NCI-H1436 treated with DMSO at 0.1 percent for 48 hours (cell line): ENCODE measurements around the gene SOCS3.

Source experiments
- DNase-seq: peaks from one replicate; lab custom pipeline; 2025; lab: John Stamatoyannopoulos, UW

The SOCS3 gene

GRCh38 chr17:78390241-78391050 lies 30.6 kb upstream of the SOCS3 start:
- no peak for DNase-seq

DNA sequence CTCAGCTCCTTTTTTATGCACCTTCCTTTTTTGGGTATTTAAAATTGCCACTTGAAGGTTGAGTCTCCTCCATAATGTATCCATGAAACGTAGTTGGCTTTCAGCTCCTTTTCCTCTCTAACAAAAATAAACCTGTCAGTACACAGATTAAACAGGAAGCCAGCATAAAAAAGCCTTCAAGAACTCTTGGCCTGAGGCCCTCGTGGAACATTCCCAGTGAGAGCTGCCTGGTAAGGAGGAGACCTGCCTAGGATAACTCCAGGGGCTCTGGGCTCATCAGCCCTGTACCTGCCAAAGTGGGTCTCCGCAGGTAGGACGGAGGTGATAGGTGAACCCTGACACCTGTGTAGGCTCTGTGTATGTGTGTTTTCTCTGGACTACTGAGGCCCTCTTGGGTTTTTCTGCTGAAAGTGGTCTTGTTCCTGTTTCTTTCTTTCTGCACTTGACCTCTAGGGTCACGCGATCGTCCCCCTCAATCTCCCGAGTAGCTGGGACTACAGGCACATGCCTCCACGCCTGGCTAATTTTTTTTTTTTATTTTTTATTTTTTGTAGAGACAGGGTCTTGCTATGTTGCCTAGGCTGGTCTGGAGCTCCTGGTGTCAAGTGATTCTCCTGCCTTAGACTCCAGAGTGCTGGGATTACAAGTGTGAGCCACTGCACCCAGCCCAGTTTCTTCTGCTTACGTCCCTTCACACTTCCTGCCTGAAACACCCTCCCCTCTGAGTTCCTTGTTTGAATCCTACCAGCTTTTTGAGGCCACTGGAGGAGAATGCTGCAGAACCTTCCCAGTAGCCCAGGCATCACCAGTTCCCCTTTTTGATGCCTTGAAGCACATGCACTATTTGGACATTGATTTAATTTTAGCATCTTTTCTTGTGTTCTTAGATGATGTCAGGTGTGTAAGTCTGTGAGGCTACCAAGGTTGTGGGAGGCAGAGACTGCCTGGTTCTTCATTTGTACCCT lies 28.4 kb upstream of the SOCS3 start:
- DNase-seq = no peak

DNA sequence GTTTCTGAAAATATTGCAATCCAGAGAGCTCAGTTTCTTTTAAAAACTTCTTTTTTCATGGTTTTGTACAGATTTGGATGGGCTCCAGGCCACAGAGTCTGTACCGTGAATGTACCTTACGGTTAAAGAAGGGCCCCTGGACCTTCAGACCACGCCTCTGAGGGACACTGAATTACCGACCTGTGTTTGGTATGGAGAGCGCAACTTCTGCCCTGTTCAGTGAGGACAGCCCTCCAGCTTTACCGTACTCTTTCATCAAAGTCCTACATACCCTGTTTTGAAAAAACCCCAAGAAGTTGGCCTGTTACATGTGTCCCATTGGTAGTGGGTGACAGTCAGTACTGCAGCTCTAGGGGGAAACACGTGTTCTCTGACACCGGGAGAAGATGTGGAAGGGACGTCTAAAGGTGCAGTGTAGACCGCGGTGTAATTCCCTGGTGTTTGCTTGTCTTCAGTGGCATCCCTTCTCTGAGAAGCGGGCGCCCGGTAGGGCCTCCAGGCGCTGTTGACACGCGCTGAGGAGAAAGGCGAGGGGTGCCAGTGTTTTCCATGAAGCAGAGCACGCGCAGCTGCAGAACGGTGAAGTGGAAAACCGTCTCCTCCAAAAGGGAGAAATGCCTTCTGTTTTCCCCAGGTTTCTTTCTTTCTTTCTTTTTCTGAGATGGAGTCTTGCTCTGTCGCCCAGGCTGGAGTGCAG lies 24.8 kb upstream of the SOCS3 start:
- DNase-seq = no peak

- no peak for DNase-seq
Measured at GRCh38 chr17:78383725-78384471, 24.0 kb upstream of the SOCS3 start.

DNA sequence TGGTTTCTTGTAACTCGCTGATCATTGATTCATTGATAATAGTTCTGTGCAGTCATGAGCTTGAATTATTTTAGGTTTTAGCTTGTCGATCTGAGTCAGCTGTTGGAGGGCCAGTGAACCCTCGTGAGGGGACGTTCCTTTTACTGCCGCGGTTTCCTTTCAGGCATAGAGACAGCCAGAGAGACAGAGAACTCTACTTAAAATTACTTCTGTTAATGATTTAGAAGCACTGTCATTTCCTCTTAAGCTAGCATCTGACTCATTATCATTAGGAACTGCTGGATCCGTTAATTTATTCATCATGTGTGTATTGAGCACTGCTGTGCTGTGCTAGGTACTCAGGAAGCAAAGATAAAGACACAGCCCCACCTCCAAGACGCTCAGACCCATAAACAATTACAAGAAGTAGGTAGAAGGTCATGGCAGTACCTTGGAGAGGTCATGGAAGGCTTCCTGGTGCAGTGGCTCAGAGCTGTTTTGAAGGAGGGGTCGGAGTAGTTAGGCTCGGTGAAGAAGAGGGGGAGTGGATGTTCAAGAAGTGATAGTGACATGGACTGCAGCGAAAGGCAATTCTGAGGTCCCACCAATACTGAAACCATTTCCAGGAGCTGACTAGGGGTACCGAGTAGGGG lies 21.8 kb upstream of the SOCS3 start:
- no peak for DNase-seq

DNA sequence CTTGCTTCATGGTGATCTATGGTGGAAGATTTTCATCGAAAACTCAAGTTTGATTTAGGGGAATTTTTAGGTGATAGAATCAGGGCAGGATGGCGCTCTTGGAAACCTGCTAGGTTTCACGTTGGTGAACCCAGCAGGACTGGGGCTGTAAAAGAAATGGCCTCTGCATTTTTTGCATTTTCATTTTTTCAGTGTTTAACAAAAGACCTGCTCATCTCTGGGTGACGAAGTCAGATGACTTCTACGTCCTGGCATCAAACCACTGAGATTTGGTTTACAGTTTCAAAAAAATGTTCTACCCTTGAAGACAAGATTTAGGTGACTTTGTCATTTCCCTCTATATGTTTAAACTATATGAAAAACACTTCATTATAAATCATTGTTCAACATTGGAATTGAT lies 20.5 kb upstream of the SOCS3 start:
- no peak for DNase-seq

- DNase-seq = no peak
Measured at GRCh38 chr17:78379131-78379491, 19.2 kb upstream of the SOCS3 start.

GRCh38 chr17:78378225-78379130 lies 18.6 kb upstream of the SOCS3 start, which contains the start of gene PGS1:
TSS of gene PGS1 (plus strand) at chr17:78378649. CDS start at chr17:78378666, 17 bp downstream.
- DNase-seq = no peak

DNA sequence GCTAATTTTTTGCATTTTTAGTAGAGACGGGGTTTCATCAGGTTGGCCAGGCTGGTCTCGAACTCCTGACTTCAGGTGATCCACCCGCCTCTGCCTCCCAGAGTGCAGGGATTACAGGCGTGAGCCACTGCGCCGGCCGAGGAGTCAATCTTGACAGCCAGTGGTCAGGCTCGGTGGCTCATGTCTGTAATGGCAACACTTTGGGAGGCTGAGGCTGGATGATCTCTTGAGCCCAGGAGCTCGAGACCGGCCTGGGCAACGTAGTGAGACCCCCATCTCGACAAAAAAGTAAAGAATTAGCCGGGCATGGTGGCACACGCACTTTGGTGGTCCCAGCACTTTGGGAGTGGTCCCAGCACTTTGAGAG lies 18.0 kb upstream of the SOCS3 start:
- no peak for DNase-seq

GRCh38 chr17:78376161-78376560 lies 16.3 kb upstream of the SOCS3 start:
- no peak for DNase-seq

DNA sequence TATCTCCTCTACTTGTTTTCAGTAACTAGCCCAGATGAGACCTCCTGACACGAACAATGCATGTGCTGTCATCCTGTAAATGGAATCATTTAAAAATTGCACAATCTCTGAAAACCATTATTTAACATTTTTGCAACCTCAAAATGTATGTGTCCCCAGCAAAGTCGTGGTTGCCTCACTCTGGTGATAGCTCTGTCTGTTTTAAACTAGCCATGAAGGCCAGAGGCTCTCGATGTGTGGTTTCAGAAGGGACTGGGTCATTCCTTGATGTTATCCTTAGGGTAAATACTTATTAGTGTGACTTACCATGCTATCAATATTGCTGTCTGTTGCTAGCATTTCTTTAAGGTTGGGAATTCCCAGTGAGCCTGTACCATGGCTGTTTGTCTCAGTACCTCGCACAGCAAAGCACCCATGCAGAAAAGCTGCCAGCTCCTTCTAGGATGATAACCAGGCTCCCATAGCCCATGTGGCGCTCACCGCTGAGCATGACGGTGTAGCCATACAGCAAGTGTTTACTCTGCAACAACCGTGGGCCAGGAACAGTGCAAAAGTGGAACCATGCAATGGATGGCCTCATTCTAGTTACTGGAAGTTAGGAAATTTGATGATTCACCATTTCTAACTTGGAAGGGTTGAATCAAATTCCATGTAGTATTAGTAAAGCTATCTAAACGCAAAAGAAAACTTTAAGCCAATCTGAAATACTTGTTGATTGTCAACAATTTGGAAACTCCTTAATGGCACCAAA lies 15.7 kb upstream of the SOCS3 start:
- DNase-seq = no peak

GRCh38 chr17:78374631-78375274 lies 14.9 kb upstream of the SOCS3 start:
- DNase-seq = no peak

DNA sequence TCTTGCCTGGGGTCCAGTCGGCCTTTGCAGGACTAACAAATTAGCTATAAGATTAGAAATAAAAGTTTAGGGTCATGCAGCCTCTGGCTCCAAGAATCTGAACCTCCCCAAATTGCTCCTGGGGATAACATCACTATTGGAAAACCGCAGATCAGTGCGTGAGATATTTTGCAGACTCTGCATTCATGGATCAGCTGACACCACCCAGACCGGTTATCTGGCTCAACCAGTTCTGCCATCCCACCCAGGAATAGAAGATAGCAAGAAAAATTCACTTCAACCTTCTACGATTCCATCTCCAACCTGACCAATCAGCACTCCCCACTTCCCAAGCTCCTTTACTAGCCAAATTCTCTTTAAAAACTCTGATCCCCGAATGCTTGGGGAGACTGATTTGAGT lies 14.3 kb upstream of the SOCS3 start:
- no peak for DNase-seq

GRCh38 chr17:78372841-78373240 lies 13.0 kb upstream of the SOCS3 start:
- DNase-seq = no peak

DNA sequence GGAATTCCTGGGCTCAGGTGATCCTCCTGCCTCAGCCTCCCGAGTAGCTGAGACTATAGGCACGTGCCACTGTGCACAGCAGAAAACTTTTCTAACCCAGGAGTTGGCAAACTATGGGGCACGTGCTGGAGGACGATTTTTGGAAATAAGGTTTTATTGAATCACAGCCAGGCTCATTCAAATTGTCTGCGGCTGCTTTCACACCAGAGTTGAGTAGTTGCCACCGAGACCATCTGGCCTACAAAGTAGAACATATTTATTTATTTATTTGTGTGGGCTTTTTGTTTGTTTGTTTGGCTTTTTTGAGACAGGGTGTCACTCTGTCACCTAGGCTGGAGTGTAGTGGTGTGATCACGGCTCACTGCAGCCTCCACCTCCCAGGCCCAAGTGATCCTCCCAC lies 11.2 kb upstream of the SOCS3 start:
- no peak for DNase-seq

GRCh38 chr17:78369791-78370381 lies 10.0 kb upstream of the SOCS3 start:
- no peak for DNase-seq

DNA sequence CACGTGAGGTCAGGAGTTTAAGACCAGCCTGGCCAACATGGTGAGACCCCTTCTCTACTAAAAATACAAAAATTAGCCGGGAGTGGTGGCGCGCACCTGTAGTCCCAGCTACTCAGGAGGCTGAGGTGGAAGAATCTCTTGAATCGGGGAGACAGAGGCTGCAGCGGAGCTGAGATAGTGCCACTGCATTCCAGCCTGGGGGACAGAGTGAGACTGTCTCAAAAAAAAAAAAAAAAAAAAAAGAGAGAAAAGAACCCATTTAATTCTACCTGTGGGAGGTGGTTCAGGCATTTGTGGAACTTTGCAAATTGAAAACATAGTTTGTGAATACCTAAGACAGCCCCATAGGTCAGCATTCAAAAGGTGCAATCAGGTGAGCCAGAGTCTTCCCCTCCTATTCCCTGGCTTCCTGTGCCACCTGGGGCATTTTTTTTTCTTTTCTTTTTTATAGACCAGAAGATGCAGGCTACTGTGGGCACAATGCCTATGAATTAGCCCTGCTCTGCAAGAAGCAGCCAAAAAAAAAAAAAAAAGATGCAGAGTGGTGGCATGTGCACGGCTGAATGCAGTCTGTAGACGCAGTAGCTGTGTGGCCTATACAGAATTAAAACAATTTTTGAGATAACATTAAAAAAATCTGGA lies 9.1 kb upstream of the SOCS3 start:
- DNase-seq = no peak

- DNase-seq = no peak
Measured at GRCh38 chr17:78368348-78368747, 8.5 kb upstream of the SOCS3 start.
